BJ (cell line): ENCODE measurements around the gene DUSP16. TPM values are rescaled to one million over a fixed set of nuclear protein-coding genes. Genes with fewer than 3 reads are reported as not detected.

Experiments
- CTCF ChIA-PET: fragments of 350-600 bp; formaldehyde crosslinking; extraction: SDS; loops from one replicate; lab custom pipeline; 2021; ENCODE audit warnings: antibody characterized with exemption, inconsistent platforms; lab: Yijun Ruan, JAX
- POLR2A ChIA-PET: fragments of 300-600 bp; sonication (Branson Sonifier 250); formaldehyde crosslinking; extraction: SDS; loops from one replicate; lab custom pipeline; 2021; ENCODE audit warnings: antibody characterized with exemption; lab: Charles Lee
- DNase-seq: peaks from one replicate; pipeline ENCODE4 v3.0.0-alpha.2; 2011; ENCODE audit warnings: low read depth
- H3K27me3 ChIP-seq: 2 replicates; pipeline ENCODE4 v1.6.0; 2011; ENCODE audit warnings: low read length; ENCODE audit not compliant: control insufficient read depth, insufficient read depth
- H3K36me3 ChIP-seq: 2 replicates; pipeline ENCODE4 v1.5.1; 2011; ENCODE audit warnings: low read length; ENCODE audit not compliant: control insufficient read depth, insufficient read depth
- H3K4me3 ChIP-seq: 2 replicates; pipeline ENCODE4 v1.5.1; 2011; ENCODE audit warnings: low read depth, mild to moderate bottlenecking, control low read depth, low read length
- polyA plus RNA-seq: library from polyadenylated mRNA; depleted of rRNA; stranded (reverse); fragments of >200 nt; gene quantifications from 2 replicates; pipeline ENCODE4 v1.2.3, GENCODE V29; 2011
- TF ChIP-seq, protein P1 (sequence below): IDR thresholded peaks from 2 replicates; pipeline ENCODE4 v1.5.1; 2011; ENCODE audit warnings: low read depth, mild to moderate bottlenecking, control low read depth, inconsistent platforms, low read length, moderate library complexity; ENCODE audit not compliant: insufficient read depth

DUSP16 gene
- polyA plus RNA-seq, 1 experiment: 5.5 TPM

DNA sequence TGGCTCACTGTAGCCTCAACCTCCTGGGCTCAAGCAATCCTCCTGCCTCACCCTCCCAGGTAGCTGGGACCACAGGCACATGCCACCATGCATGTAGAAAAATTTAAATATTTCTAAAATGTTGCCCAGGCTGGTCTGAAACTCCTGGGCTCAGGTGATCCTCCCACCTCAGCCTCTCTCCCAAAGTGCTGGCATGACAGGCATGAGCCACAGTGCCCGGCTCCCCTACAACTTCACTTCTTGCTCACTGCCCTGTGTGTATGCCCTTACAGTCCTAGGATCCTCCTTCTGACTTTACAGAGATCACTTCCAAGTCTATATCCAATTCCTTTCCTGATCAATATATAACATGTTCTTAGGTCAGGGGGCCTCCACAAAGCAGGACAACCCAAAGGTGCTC, 25.2 kb upstream of the DUSP16 start:
- H3K36me3 ChIP-seq: no peaks in the 10 kb centered on the region
- no peak overlapping the region for H3K4me3 ChIP-seq
- TF ChIP-seq, protein P1, sequence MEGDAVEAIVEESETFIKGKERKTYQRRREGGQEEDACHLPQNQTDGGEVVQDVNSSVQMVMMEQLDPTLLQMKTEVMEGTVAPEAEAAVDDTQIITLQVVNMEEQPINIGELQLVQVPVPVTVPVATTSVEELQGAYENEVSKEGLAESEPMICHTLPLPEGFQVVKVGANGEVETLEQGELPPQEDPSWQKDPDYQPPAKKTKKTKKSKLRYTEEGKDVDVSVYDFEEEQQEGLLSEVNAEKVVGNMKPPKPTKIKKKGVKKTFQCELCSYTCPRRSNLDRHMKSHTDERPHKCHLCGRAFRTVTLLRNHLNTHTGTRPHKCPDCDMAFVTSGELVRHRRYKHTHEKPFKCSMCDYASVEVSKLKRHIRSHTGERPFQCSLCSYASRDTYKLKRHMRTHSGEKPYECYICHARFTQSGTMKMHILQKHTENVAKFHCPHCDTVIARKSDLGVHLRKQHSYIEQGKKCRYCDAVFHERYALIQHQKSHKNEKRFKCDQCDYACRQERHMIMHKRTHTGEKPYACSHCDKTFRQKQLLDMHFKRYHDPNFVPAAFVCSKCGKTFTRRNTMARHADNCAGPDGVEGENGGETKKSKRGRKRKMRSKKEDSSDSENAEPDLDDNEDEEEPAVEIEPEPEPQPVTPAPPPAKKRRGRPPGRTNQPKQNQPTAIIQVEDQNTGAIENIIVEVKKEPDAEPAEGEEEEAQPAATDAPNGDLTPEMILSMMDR: no peak
- no peaks in the 10 kb centered on the region; the same call in 1 of the 2 replicates for H3K27me3 ChIP-seq
- DNase-seq: no peak
- POLR2A ChIA-PET: no interaction called here
- CTCF ChIA-PET: interaction anchor here (0.5 to 1.5 kb wide), 5 partner anchors 12 to 211 kb away, joined by 3 to 7 read pairs (median 4); no protein-coding TSS in a partner anchor

DNA sequence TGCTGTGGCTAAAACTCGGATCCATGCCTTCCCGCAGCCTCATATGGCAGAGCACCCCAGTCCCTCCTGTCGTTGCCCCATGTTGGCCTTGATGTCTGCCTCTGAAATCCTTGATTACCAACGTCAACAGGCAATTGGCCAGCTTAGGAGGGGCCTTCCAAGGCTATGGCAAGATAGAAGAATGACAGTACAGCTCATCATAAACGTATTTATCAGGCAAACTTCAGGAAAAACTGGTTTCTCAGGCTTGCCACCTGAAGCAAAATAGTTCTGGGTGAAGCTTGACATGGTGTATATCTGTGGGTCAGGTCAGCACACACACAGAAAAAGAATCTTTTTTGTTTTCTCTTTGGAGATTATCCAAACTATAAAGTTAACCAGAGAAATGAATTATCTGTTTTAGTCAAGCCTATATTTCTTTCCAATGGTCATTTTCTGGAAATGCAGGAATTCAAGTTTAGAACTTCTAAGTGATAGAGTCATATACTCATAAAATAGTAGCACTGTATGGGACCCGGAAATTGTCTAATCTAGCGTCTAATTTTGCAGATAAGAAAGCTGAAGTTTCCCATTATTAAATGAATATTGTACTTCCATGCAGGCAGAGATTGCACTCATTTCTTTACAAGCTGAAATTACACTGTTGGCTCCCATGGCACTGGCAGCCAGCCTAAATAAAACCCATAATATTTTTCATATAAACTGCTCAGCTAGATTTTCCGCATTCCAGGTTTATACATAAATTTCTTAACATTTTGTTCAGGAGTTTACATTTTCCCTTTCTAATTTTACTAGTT, 24.4 kb upstream of the DUSP16 start:
- POLR2A ChIA-PET: no interaction called here
- CTCF ChIA-PET: interaction anchor here (0.5 to 1.5 kb wide), 6 partner anchors 11 to 210 kb away, joined by 3 to 7 read pairs (median 4); no protein-coding TSS in a partner anchor
- H3K4me3 ChIP-seq: no peak overlapping the region
- DNase-seq: no peak
- H3K27me3 ChIP-seq: no peaks in the 10 kb centered on the region; the same call in 1 of the 2 replicates
- no peaks in the 10 kb centered on the region for H3K36me3 ChIP-seq
- TF ChIP-seq, protein P1: no peak

DNA sequence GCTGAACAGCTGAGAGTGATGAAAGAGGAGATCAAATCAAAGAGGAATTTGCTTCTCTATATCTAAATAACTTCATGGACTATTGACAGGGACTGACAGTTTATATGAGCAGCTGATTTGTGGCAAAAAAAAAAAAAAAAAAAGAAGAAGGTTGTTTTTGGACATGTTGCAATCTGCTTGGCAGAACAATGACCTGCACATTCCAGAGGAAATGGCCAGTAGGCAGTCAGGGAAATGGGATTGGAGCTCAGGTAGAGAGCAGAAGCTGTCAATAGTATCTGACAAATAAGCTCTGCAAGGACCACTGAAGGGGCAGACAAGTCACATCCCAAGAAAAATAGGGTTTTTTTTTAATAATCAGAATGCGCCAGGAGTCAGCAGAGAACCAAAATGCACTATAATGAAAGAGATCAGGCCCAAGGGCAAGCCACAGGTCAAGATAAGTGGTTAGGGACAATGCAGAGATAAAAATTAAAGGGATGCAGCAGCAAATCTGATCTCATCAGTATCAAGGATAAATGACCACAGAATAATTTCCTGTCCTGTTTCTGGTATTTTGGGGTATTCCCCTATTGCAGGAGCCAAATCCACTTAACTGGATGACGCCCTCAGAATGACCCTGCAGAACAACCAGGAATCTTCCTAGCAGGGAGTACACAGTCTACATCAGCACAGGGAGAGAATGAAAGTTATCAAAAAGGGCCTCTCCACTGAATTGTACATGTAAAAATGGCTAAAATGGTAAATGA, 22.6 kb upstream of the DUSP16 start:
- H3K27me3 ChIP-seq: no peaks in the 10 kb centered on the region
- TF ChIP-seq, protein P1: no peak
- H3K4me3 ChIP-seq: no peak overlapping the region
- POLR2A ChIA-PET: no interaction called here
- no peak for DNase-seq
- CTCF ChIA-PET: interaction anchor here (0.6 to 1.9 kb wide), 5 partner anchors 9 to 112 kb away, joined by 3 to 5 read pairs (median 3); partner anchors contain the start of gene DUSP16
- H3K36me3 ChIP-seq: no peaks in the 10 kb centered on the region

DNA sequence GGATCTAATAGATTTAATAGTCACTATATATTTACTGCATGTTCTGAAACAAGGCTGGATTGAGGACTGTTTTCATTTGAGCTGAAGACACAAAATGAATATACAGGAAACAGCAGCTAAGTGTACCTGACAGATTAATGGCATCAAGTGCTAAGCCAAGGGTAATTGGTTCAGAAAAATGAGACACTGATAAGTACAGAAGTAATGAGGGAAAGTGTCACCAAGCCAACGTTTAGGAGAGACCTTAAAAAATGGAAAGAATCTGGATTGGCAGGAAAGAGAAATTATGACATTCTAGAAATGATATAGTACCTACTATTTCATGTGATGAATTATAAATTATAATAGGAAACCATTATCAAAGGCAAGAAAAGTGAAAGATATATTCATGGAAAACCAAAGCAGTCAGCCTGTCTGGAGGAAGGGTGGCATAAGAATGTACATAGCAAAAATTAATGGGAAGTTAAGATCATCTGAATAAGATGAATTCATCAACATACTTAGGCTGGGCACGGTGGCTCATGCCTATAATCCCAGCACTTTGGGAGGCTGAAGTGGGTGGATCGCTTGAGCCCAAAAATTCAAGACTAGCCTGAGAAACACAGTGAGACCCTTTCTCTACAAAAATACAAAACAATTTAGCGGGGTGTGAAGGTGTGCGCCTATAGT, 21.0 kb upstream of the DUSP16 start:
- Histone ChIP-seq H3K4me3 (no peak overlapping the region), H3K27me3 (no peaks in the 10 kb centered on the region), H3K36me3 (no peaks in the 10 kb centered on the region)
- POLR2A ChIA-PET: no interaction called here
- no peak for DNase-seq
- CTCF ChIA-PET: no interaction called here
- TF ChIP-seq, protein P1: no peak
